H9 (cell line): Measurements from ENCODE around the gene NCAM1. TPM values are rescaled to one million over a fixed set of nuclear protein-coding genes. Genes with fewer than 3 reads are reported as not detected.

Experiments
- DNase-seq: peaks from one replicate; pipeline ENCODE4 v3.0.0-alpha.2; 2017
- H2AFZ ChIP-seq: one replicate; pipeline ENCODE4 v1.6.1; 2013; ENCODE audit warnings: mild to moderate bottlenecking, low read length, control low read depth, moderate library complexity
- H2AK5ac ChIP-seq: 2 replicates; pipeline ENCODE4 v1.6.1; 2013; ENCODE audit warnings: low read length, control low read depth, mixed read lengths; ENCODE audit not compliant: insufficient read length
- H2BK120ac ChIP-seq: one replicate; pipeline ENCODE4 v1.6.1; 2013; ENCODE audit warnings: low read depth, mild to moderate bottlenecking, low read length, control low read depth, inconsistent platforms; ENCODE audit not compliant: poor library complexity, severe bottlenecking
- H2BK12ac ChIP-seq: 2 replicates; pipeline ENCODE4 v1.6.1; 2013; ENCODE audit warnings: low read length, control low read depth, mixed read lengths, low read depth; ENCODE audit not compliant: insufficient read length
- H2BK15ac ChIP-seq: 2 replicates; pipeline ENCODE4 v1.6.1; 2013; ENCODE audit warnings: low read depth, low read length, control low read depth
- H2BK20ac ChIP-seq: one replicate; pipeline ENCODE4 v1.6.1; 2013; ENCODE audit warnings: low read depth, mild to moderate bottlenecking, low read length, control low read depth, inconsistent platforms; ENCODE audit not compliant: poor library complexity, severe bottlenecking
- H2BK5ac ChIP-seq: 2 replicates; pipeline ENCODE4 v1.6.1; 2013; ENCODE audit warnings: low read length, control low read depth, mixed read lengths; ENCODE audit not compliant: insufficient read length
- H3K14ac ChIP-seq: 2 replicates; pipeline ENCODE4 v1.6.1; 2013; ENCODE audit warnings: low read length, control low read depth; ENCODE audit not compliant: insufficient read depth
- H3K18ac ChIP-seq: 2 replicates; pipeline ENCODE4 v1.6.1; 2013; ENCODE audit warnings: low read depth, mild to moderate bottlenecking, mixed read lengths, low read length, control low read depth; ENCODE audit not compliant: insufficient read length
- H3K23ac ChIP-seq: 2 replicates; pipeline ENCODE4 v1.6.1; 2013; ENCODE audit warnings: low read length, control low read depth, mixed read lengths, low read depth; ENCODE audit not compliant: insufficient read length
- H3K23me2 ChIP-seq: 2 replicates; pipeline ENCODE4 v1.6.1; 2013; ENCODE audit warnings: low read depth, mild to moderate bottlenecking, mixed read lengths, low read length, control low read depth; ENCODE audit not compliant: insufficient read length, poor library complexity, severe bottlenecking
- H3K27ac ChIP-seq: 2 replicates; pipeline ENCODE4 v1.5.1; 2013; ENCODE audit warnings: low read length, control low read depth, mixed read lengths, low read depth; ENCODE audit not compliant: insufficient read length
- H3K27me3 ChIP-seq: 2 replicates; pipeline ENCODE4 v1.6.1; 2013; ENCODE audit warnings: low read length, control low read depth, inconsistent platforms; ENCODE audit not compliant: insufficient read depth
- H3K4ac ChIP-seq: 2 replicates; pipeline ENCODE4 v1.6.1; 2013; ENCODE audit warnings: low read depth, mild to moderate bottlenecking, control low read depth, inconsistent platforms, low read length, moderate library complexity
- H3K4me1 ChIP-seq: 2 replicates; pipeline ENCODE4 v1.6.1; 2013; ENCODE audit warnings: low read length, control low read depth, inconsistent platforms; ENCODE audit not compliant: insufficient read depth
- H3K4me2 ChIP-seq: 2 replicates; pipeline ENCODE4 v1.6.1; 2013; ENCODE audit warnings: low read length, control low read depth, mixed read lengths; ENCODE audit not compliant: insufficient read length, insufficient read depth
- H3K56ac ChIP-seq: 2 replicates; pipeline ENCODE4 v1.6.1; 2013; ENCODE audit warnings: low read depth, mild to moderate bottlenecking, mixed read lengths, low read length, control low read depth; ENCODE audit not compliant: insufficient read length
- H3K79me1 ChIP-seq: 2 replicates; pipeline ENCODE4 v1.6.1; 2013; ENCODE audit warnings: low read depth, mild to moderate bottlenecking, moderate library complexity, low read length, control low read depth, inconsistent platforms; ENCODE audit not compliant: insufficient read depth, poor library complexity, severe bottlenecking
- H3K79me2 ChIP-seq: 2 replicates; pipeline ENCODE4 v1.6.1; 2013; ENCODE audit warnings: low read length, control low read depth, inconsistent platforms; ENCODE audit not compliant: insufficient read depth
- H3K9ac ChIP-seq: 2 replicates; pipeline ENCODE4 v1.6.1; 2013; ENCODE audit warnings: low read length, control low read depth, mixed read lengths; ENCODE audit not compliant: insufficient read length; ENCODE audit errors: extremely low read depth
- H3K9me3 ChIP-seq: one replicate; pipeline ENCODE4 v1.6.1; 2013; ENCODE audit warnings: low read depth, low read length, inconsistent platforms; ENCODE audit not compliant: control insufficient read depth
- H3T11ph ChIP-seq: one replicate; pipeline ENCODE4 v1.6.1; 2013; ENCODE audit warnings: mild to moderate bottlenecking, low read length, control low read depth, inconsistent platforms
- H4K20me1 ChIP-seq: one replicate; pipeline ENCODE4 v1.6.1; 2013; ENCODE audit not compliant: control insufficient read depth, insufficient read length, insufficient read depth
- H4K5ac ChIP-seq: 2 replicates; pipeline ENCODE4 v1.6.1; 2013; ENCODE audit warnings: low read depth, mild to moderate bottlenecking, mixed read lengths, low read length, control low read depth; ENCODE audit not compliant: insufficient read length
- H4K8ac ChIP-seq: replicated peaks from 2 replicates; pipeline ENCODE4 v1.6.1; 2013; ENCODE audit warnings: low read length, control low read depth, mixed read lengths, low read depth; ENCODE audit not compliant: insufficient read length
- H4K91ac ChIP-seq: 2 replicates; pipeline ENCODE4 v1.6.1; 2013; ENCODE audit warnings: low read depth, mild to moderate bottlenecking, moderate library complexity, mixed read lengths, low read length, control low read depth; ENCODE audit not compliant: insufficient read length
- H3K27ac Mint-ChIP-seq, 3 experiments: 2 replicates in 2 of 3; 3 replicates in 1 of 3; pipeline ENCODE4 v1.8.0; 2020 to 2021; ENCODE audit warnings: mixed read lengths in 3 of 3, mild to moderate bottlenecking in 1 of 3, moderate library complexity in 1 of 3
- H3K27me3 Mint-ChIP-seq: 2 replicates; pipeline ENCODE4 v1.8.0; 2021; ENCODE audit warnings: low read depth, mild to moderate bottlenecking, moderate library complexity, mixed read lengths
- H3K36me3 Mint-ChIP-seq, 3 experiments: 2 replicates in 2 of 3; 3 replicates in 1 of 3; pipeline ENCODE4 v1.8.0; 2020 to 2021; ENCODE audit warnings: low read depth in 3 of 3, mixed read lengths in 3 of 3; ENCODE audit not compliant: insufficient read depth in 1 of 3
- H3K4me1 Mint-ChIP-seq, 2 experiments: 2 replicates each; pipeline ENCODE4 v1.8.0; 2020; ENCODE audit warnings: mixed read lengths in 2 of 2
- H3K4me3 Mint-ChIP-seq, 2 experiments: 2 replicates in 1 of 2; 3 replicates in 1 of 2; pipeline ENCODE4 v1.8.0; 2020 to 2021; ENCODE audit warnings: mild to moderate bottlenecking in 2 of 2, mixed read lengths in 2 of 2, moderate library complexity in 1 of 2
- H3K9me3 Mint-ChIP-seq, 2 experiments: 2 replicates in 1 of 2; 3 replicates in 1 of 2; pipeline ENCODE4 v1.8.0; 2020; ENCODE audit warnings: mild to moderate bottlenecking in 2 of 2, mixed read lengths in 2 of 2, moderate library complexity in 1 of 2
- WGBS: extraction: QIAGEN DNeasy Blood & Tissue Kit; methylation state at CpG from one replicate; pipeline ENCODE4 v1.1.7; 2013; ENCODE audit warnings: missing lambda C conversion rate, low lambda C conversion rate, mixed read lengths; ENCODE audit not compliant: insufficient read length; ENCODE audit errors: extremely low coverage; 5-methylcytosine and 5-hydroxymethylcytosine counted together
- total RNA-seq: library from RNA; stranded (reverse); gene quantifications from 2 replicates; pipeline ENCODE4 v1.2.1, GENCODE V29; 2021
- TF ChIP-seq, protein P1 (sequence below): fragments of 200-600 bp; sonication (generic); conservative IDR thresholded peaks from 3 replicates; pipeline ENCODE4 v1.8.0; 2021; ENCODE audit warnings: antibody characterized with exemption, mild to moderate bottlenecking

NCAM1 gene
- total RNA-seq, 1 experiment from 2014 or later: 2.5 TPM

DNA sequence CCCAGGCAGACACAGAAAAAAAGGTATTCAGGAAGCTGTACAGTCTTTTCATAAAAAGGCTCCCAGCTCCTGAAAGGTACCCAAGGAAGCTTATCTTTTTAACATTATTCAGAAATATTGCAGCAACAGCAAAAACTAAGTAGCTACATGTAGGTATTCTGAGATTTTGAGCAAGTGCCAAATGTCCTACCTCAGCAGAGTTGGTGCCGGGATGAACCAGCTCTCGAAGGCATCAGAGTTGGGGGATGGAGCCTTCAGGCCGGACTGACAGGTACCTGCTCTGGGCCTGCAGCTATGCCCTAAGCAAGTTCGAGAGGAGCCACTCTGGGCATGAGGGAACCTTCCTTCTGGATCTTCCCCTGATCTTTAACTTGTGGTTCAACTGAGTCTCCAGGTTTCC is 276.0 kb downstream of the NCAM1 start:
- Mint-ChIP-seq H3K9me3 (no peaks in the 10 kb centered on the region), H3K27ac (no peak overlapping the region), H3K36me3 (no peaks in the 10 kb centered on the region), H3K27me3 (peaks cover 12% of the 10 kb centered on the region), H3K4me3 (no peak overlapping the region), H3K4me1 (peaks cover 4 to 7% of the 10 kb centered on the region in 2 experiments)
- Histone ChIP-seq H3K56ac (no peak overlapping the region), H2BK15ac (no peak overlapping the region), H2AFZ (no peak overlapping the region), H4K91ac (no peak overlapping the region), H2BK120ac (no peak overlapping the region), H4K8ac (no peak overlapping the region), H3K4ac (no peak overlapping the region), H4K20me1 (no peaks in the 10 kb centered on the region), H3K9me3 (no peaks in the 10 kb centered on the region), H2BK20ac (no peak overlapping the region), H4K5ac (no peak overlapping the region), H3K4me2 (no peak overlapping the region), H3K23ac (no peak overlapping the region), H2BK5ac (no peak overlapping the region), H3K4me1 (no peaks in the 10 kb centered on the region), H3K14ac (no peak overlapping the region), H3T11ph (no peak overlapping the region), H3K18ac (no peak overlapping the region), H3K27me3 (no peaks in the 10 kb centered on the region), H3K79me1 (no peaks in the 10 kb centered on the region), H2BK12ac (no peak overlapping the region), H3K79me2 (no peaks in the 10 kb centered on the region), H3K23me2 (no peaks in the 10 kb centered on the region), H3K9ac (no peak overlapping the region), H3K27ac (no peak overlapping the region), H2AK5ac (no peak overlapping the region)
- WGBS: no CpG with 5 or more reads among the region's 4 CpGs
- TF ChIP-seq, protein P1, sequence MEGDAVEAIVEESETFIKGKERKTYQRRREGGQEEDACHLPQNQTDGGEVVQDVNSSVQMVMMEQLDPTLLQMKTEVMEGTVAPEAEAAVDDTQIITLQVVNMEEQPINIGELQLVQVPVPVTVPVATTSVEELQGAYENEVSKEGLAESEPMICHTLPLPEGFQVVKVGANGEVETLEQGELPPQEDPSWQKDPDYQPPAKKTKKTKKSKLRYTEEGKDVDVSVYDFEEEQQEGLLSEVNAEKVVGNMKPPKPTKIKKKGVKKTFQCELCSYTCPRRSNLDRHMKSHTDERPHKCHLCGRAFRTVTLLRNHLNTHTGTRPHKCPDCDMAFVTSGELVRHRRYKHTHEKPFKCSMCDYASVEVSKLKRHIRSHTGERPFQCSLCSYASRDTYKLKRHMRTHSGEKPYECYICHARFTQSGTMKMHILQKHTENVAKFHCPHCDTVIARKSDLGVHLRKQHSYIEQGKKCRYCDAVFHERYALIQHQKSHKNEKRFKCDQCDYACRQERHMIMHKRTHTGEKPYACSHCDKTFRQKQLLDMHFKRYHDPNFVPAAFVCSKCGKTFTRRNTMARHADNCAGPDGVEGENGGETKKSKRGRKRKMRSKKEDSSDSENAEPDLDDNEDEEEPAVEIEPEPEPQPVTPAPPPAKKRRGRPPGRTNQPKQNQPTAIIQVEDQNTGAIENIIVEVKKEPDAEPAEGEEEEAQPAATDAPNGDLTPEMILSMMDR: no peak
- no peak for DNase-seq
